HepG2 (cell line): ENCODE results near the gene STX12. TPM values are rescaled to one million over a fixed set of nuclear protein-coding genes. Genes with fewer than 3 reads are reported as not detected.
A peak's percentile ranks its signal among the peaks of the same experiment; 100 is the strongest.

Experiments
- HNF4A ChIP-seq: sonication (generic); formaldehyde crosslinking; IDR thresholded peaks from 2 replicates; pipeline ENCODE4 v1.4.0; 2020; ENCODE audit warnings: missing genetic modification reagents
- HNF4G ChIP-seq, 2 experiments: sonication (generic) in 1 of 2; formaldehyde crosslinking in 1 of 2; IDR thresholded peaks; 2 replicates each; pipeline versions ENCODE4 v1.4.0 to v1.6.1; 2011 to 2020; ENCODE audit warnings: borderline replicate concordance in 2 of 2, low read depth in 2 of 2, mild to moderate bottlenecking in 2 of 2, low read length in 1 of 2, missing genetic modification reagents in 1 of 2, moderate library complexity in 1 of 2
- KDM3A ChIP-seq: IDR thresholded peaks from 2 replicates; pipeline ENCODE4 v1.6.1; 2018; ENCODE audit warnings: low read depth, missing compliant biosample characterization
- MEIS1 ChIP-seq: sonication (generic); formaldehyde crosslinking; IDR thresholded peaks from 2 replicates; pipeline ENCODE4 v1.9.0; 2021; ENCODE audit warnings: mild to moderate bottlenecking, missing genetic modification reagents, moderate library complexity, borderline replicate concordance
- NFKB2 ChIP-seq: sonication (generic); formaldehyde crosslinking; IDR thresholded peaks from 2 replicates; pipeline ENCODE4 v1.4.0; 2020; ENCODE audit warnings: missing genetic modification reagents, borderline replicate concordance
- PHF8 ChIP-seq: sonication (generic); formaldehyde crosslinking; IDR thresholded peaks from 2 replicates; pipeline ENCODE4 v1.5.0; 2020; ENCODE audit warnings: missing genetic modification reagents
- SRSF1 ChIP-seq: fragments of 200-400 bp; formaldehyde crosslinking; optimal IDR thresholded peaks from 2 replicates; pipeline ENCODE3; 2017; ENCODE audit warnings: mild to moderate bottlenecking, low read depth, low read length, moderate library complexity
- STAT5B ChIP-seq: sonication (generic); formaldehyde crosslinking; IDR thresholded peaks from 2 replicates; pipeline ENCODE4 v1.4.0; 2020; ENCODE audit warnings: missing genetic modification reagents
- WIZ ChIP-seq: sonication (generic); formaldehyde crosslinking; IDR thresholded peaks from 2 replicates; pipeline ENCODE4 v1.5.1; 2020; ENCODE audit warnings: mild to moderate bottlenecking, missing genetic modification reagents
- ZFP90 ChIP-seq: sonication (generic); formaldehyde crosslinking; IDR thresholded peaks from 2 replicates; pipeline ENCODE4 v1.8.0; 2022; ENCODE audit warnings: missing genetic modification reagents, mild to moderate bottlenecking, inconsistent platforms, borderline replicate concordance
- ZNF101 ChIP-seq: sonication (generic); formaldehyde crosslinking; IDR thresholded peaks from 2 replicates; pipeline ENCODE4 v1.4.0; 2020; ENCODE audit warnings: mild to moderate bottlenecking, low read depth, missing genetic modification reagents, borderline replicate concordance
- ZNF235 ChIP-seq: sonication (generic); formaldehyde crosslinking; IDR thresholded peaks from 2 replicates; pipeline ENCODE4 v1.8.1; 2023; ENCODE audit warnings: mild to moderate bottlenecking, missing genetic modification reagents, borderline replicate concordance
- ZNF256 ChIP-seq: sonication (generic); formaldehyde crosslinking; conservative IDR thresholded peaks from 2 replicates; pipeline ENCODE4 v1.4.0; 2020; ENCODE audit warnings: missing genetic modification reagents
- ZNF510 ChIP-seq: sonication (generic); formaldehyde crosslinking; IDR thresholded peaks from 2 replicates; pipeline ENCODE4 v1.4.0; 2020; ENCODE audit warnings: low read depth, mild to moderate bottlenecking, missing genetic modification reagents
- ZNF839 ChIP-seq: sonication (generic); formaldehyde crosslinking; IDR thresholded peaks from 2 replicates; pipeline ENCODE4 v1.4.0; 2020; ENCODE audit warnings: missing genetic modification reagents, mild to moderate bottlenecking, borderline replicate concordance
- ZNF878 ChIP-seq: sonication (generic); formaldehyde crosslinking; IDR thresholded peaks from 2 replicates; pipeline ENCODE4 v1.8.1; 2023; ENCODE audit warnings: mild to moderate bottlenecking, missing genetic modification reagents, moderate library complexity
- polyA plus RNA-seq, 8 experiments: library from polyadenylated mRNA; depleted of rRNA in 3 of 8; stranded (reverse) in 7 of 8; unstranded in 1 of 8; fragments of >200 nt; fragmentation: Illumina TruSeq in 4 of 8; extraction: Trizol in 4 of 8; gene quantifications; 2 replicates each; pipeline versions ENCODE4 v1.2.1 to v1.2.3, GENCODE V29; 2011 to 2016; ENCODE audit warnings: low read depth in 4 of 8, missing spikeins in 1 of 8, mixed read lengths in 1 of 8; ENCODE audit not compliant: insufficient read depth in 1 of 8
- total RNA-seq, 5 experiments: library from RNA; depleted of rRNA; stranded (reverse); fragments of >200 nt; fragmentation: Illumina TruSeq; extraction: Trizol; gene quantifications; 2 replicates each; pipeline ENCODE4 v1.2.3, GENCODE V29; 2016; ENCODE audit warnings: low read depth in 1 of 5
- TF ChIP-seq, protein P1 (sequence below): sonication (generic); formaldehyde crosslinking; IDR thresholded peaks from 2 replicates; pipeline ENCODE4 v1.4.0; 2020; ENCODE audit warnings: missing genetic modification reagents
- TF ChIP-seq, protein P2 (sequence below): sonication (generic); formaldehyde crosslinking; IDR thresholded peaks from 2 replicates; pipeline ENCODE4 v1.4.0; 2020; ENCODE audit warnings: missing genetic modification reagents, mild to moderate bottlenecking, borderline replicate concordance
- TF ChIP-seq, protein P3 (sequence below): sonication (generic); formaldehyde crosslinking; IDR thresholded peaks from 2 replicates; pipeline ENCODE4 v1.4.0; 2020; ENCODE audit warnings: missing genetic modification reagents

The STX12 gene
- total and polyA plus RNA-seq, 2 of the 13 experiments (the other 11 are each of a cell fraction or from before 2014, with no cell fraction given), result 9.0 to 19.7 TPM

DNA sequence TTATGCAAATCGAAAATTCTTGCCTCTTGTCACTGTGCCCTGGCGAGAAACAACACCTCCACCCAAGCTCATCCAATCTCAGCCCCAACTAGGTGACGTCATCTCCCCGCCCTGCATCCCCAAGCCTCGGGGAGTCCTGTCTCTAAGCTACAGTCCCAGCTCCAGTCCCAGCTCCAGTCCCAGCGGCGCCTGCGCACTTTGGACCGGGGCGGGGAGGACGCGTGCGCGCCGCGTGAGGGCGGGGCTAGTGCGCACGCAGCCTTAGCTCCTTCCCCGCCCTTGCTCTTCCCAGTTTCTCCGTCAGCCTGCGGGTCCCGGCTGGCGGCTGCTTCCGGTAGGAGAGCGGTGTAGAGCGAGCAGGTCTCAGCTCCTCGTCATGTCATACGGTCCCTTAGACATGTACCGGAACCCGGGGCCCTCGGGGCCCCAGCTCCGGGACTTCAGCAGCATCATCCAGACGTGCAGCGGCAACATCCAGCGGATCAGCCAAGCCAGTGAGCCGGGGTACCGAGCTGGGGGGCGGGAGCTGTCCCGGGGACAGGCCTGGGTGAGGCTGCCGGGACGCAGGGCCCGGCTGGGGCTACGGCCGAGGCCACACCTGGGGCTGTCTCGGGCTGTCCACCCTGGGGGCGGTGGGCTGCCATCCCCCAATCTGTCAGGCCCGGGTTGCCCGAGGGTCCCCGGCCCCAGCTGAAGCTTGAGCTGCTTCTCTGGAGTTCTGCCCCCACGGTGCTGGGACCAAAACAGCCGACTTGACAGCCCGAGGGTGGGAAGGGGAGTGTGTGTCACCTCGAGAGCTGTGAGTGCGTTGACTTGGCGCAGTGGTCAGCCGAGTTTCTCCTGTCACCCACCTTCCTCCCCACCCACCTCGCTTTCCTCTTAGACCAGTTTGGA, at the start of gene STX12 (continued):
- TF ChIP-seq, protein P1, sequence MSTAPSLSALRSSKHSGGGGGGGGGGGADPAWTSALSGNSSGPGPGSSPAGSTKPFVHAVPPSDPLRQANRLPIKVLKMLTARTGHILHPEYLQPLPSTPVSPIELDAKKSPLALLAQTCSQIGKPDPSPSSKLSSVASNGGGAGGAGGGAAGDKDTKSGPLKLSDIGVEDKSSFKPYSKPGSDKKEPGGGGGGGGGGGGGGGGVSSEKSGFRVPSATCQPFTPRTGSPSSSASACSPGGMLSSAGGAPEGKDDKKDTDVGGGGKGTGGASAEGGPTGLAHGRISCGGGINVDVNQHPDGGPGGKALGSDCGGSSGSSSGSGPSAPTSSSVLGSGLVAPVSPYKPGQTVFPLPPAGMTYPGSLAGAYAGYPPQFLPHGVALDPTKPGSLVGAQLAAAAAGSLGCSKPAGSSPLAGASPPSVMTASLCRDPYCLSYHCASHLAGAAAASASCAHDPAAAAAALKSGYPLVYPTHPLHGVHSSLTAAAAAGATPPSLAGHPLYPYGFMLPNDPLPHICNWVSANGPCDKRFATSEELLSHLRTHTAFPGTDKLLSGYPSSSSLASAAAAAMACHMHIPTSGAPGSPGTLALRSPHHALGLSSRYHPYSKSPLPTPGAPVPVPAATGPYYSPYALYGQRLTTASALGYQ (CRISPR knock-in tag), result no peak
- no peak for TF ChIP-seq ZNF235 (CRISPR knock-in tag)
- TF ChIP-seq, protein P2, sequence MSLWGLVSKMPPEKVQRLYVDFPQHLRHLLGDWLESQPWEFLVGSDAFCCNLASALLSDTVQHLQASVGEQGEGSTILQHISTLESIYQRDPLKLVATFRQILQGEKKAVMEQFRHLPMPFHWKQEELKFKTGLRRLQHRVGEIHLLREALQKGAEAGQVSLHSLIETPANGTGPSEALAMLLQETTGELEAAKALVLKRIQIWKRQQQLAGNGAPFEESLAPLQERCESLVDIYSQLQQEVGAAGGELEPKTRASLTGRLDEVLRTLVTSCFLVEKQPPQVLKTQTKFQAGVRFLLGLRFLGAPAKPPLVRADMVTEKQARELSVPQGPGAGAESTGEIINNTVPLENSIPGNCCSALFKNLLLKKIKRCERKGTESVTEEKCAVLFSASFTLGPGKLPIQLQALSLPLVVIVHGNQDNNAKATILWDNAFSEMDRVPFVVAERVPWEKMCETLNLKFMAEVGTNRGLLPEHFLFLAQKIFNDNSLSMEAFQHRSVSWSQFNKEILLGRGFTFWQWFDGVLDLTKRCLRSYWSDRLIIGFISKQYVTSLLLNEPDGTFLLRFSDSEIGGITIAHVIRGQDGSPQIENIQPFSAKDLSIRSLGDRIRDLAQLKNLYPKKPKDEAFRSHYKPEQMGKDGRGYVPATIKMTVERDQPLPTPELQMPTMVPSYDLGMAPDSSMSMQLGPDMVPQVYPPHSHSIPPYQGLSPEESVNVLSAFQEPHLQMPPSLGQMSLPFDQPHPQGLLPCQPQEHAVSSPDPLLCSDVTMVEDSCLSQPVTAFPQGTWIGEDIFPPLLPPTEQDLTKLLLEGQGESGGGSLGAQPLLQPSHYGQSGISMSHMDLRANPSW, result peak; percentile 78
- no peak for TF ChIP-seq HNF4G (IDR thresholded peaks at IDR 0.05; ENCODE audit: borderline replicate concordance, low read depth, low read length)
- no peak for TF ChIP-seq HNF4G (CRISPR knock-in tag; IDR thresholded peaks at IDR 0.05; ENCODE audit: borderline replicate concordance, low read depth)
- peak; percentile 88 for TF ChIP-seq PHF8 (CRISPR knock-in tag)
- no peak for TF ChIP-seq ZNF256 (CRISPR knock-in tag)
- no peak for TF ChIP-seq STAT5B
- TF ChIP-seq KDM3A (CRISPR knock-in tag), result no peak
- TF ChIP-seq HNF4A (CRISPR knock-in tag), result peak; percentile 38; the same call in 1 of the 2 replicates
- TF ChIP-seq ZFP90 (CRISPR knock-in tag), result no peak
- TF ChIP-seq MEIS1 (CRISPR knock-in tag), result no peak
- TF ChIP-seq ZNF510 (CRISPR knock-in tag), result 0 out of 2 replicates have a peak, but pooled peaks have one; percentile 80
- TF ChIP-seq ZNF839 (CRISPR knock-in tag), result no peak
- no peak for TF ChIP-seq WIZ (CRISPR knock-in tag)
- no peak for TF ChIP-seq ZNF878 (CRISPR knock-in tag)
- peak; percentile 41 for TF ChIP-seq SRSF1
- no peak for TF ChIP-seq ZNF101 (CRISPR knock-in tag)
- TF ChIP-seq, protein P3, sequence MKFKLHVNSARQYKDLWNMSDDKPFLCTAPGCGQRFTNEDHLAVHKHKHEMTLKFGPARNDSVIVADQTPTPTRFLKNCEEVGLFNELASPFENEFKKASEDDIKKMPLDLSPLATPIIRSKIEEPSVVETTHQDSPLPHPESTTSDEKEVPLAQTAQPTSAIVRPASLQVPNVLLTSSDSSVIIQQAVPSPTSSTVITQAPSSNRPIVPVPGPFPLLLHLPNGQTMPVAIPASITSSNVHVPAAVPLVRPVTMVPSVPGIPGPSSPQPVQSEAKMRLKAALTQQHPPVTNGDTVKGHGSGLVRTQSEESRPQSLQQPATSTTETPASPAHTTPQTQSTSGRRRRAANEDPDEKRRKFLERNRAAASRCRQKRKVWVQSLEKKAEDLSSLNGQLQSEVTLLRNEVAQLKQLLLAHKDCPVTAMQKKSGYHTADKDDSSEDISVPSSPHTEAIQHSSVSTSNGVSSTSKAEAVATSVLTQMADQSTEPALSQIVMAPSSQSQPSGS (CRISPR knock-in tag), result peak; percentile 98
- TF ChIP-seq NFKB2, result peak; percentile 21; the same call in 1 of the 2 replicates
